GM21526 (cell line): ENCODE results near the gene MIER3.

Source experiments
- ATAC-seq: cut with Tn5 transposase; IDR thresholded peaks from one replicate; pipeline ENCODE4 v1.9.1; 2021; ENCODE audit warnings: moderate library complexity; ENCODE audit not compliant: unreplicated experiment, low FRiP score

MIER3 gene

GRCh38 chr5:56962286-56962685, 10.4 kb upstream of the MIER3 start:
- no peak for ATAC-seq

- no peak for ATAC-seq
Measured at GRCh38 chr5:56961746-56962145, 9.8 kb upstream of the MIER3 start.

GRCh38 chr5:56959326-56959725, 7.4 kb upstream of the MIER3 start:
- ATAC-seq, result no peak

- ATAC-seq, result no peak
Measured at GRCh38 chr5:56958595-56958994, 6.7 kb upstream of the MIER3 start.

- ATAC-seq, result no peak
Measured at GRCh38 chr5:56954262-56954661, 2.3 kb upstream of the MIER3 start.

- ATAC-seq, result peak; percentile 45
Measured at GRCh38 chr5:56951126-56951945, 587 bp downstream of the MIER3 start.

GRCh38 chr5:56950626-56951125, 1.2 kb downstream of the MIER3 start:
- ATAC-seq, result peak; percentile 49

GRCh38 chr5:56947052-56947451, 4.9 kb downstream of the MIER3 start:
- ATAC-seq, result no peak

- no peak for ATAC-seq
Measured at GRCh38 chr5:56941981-56942380, 9.9 kb downstream of the MIER3 start.

- ATAC-seq, result no peak
Measured at GRCh38 chr5:56938858-56939257, 13.1 kb downstream of the MIER3 start.

- ATAC-seq, result no peak
Measured at GRCh38 chr5:56934325-56934724, 17.6 kb downstream of the MIER3 start.

- ATAC-seq, result no peak
Measured at GRCh38 chr5:56922922-56923321, 29.0 kb downstream of the MIER3 start.

- no peak for ATAC-seq
Measured at GRCh38 chr5:56919942-56920662, 31.8 kb downstream of the MIER3 start.

GRCh38 chr5:56918054-56918453, 33.9 kb downstream of the MIER3 start:
- ATAC-seq, result no peak

GRCh38 chr5:56917534-56917933, 34.4 kb downstream of the MIER3 start:
- no peak for ATAC-seq

- ATAC-seq, result no peak
Measured at GRCh38 chr5:56914678-56915077, 37.2 kb downstream of the MIER3 start.

- no peak for ATAC-seq
Measured at GRCh38 chr5:56913766-56914165, 38.2 kb downstream of the MIER3 start.

GRCh38 chr5:56910210-56910965, 41.5 kb downstream of the MIER3 start:
- peak; percentile 23 for ATAC-seq

- peak; percentile 87 for ATAC-seq
Measured at GRCh38 chr5:56909294-56910209, 42.4 kb downstream of the MIER3 start, which contains the start of gene SETD9. TSS of gene SETD9 (plus strand) at chr5:56909596. CDS start at chr5:56909646, 50 bp downstream.

GRCh38 chr5:56908942-56909293, 43.0 kb downstream of the MIER3 start:
- peak; percentile 42 for ATAC-seq
